ENCODE data around the gene RNF149.

Gene RNF149

DNA sequence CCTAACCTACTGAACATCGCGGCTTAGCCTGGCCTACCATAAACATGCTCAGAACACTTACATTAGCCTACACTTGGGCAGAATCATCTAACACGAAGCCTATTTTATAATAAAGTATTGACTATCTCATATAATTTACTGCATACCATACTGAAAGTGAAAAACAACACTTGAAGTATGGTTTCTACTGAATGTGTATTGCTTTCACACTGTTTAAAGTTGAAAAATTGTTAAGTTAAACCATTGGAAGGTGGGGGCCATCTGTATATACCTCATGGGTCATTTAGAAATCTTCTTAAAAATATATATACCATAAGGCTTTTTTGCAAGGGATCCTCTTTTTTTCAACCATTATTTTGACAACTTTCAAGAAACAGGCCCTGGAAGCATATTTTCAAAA, 16.5 kb downstream of the RNF149 start:
- Histone ChIP-seq H3K79me2 (ENCODE audit: insufficient read depth, low read length) (0 out of 2 replicates have a peak, but pooled peaks cover 1% of the 10 kb centered on the region), H3K9ac (ENCODE audit: low read length) (no peak overlapping the region), H2AFZ (ENCODE audit: low read depth, low read length, severe bottlenecking) (no peak overlapping the region), H4K20me1 (ENCODE audit: low read depth, low read length) (no peaks in the 10 kb centered on the region), H3F3A (ENCODE audit: insufficient read depth) (no peaks in the 10 kb centered on the region), H3K9me2 (replicated peaks; ENCODE audit: insufficient read depth, low read length) (no peaks in the 10 kb centered on the region), H3K4me2 (ENCODE audit: low read depth, low read length, poor library complexity, severe bottlenecking) (no peak overlapping the region), H3K4me3 (ENCODE audit: insufficient read depth, low read length, poor library complexity, severe bottlenecking) (no peak overlapping the region), H3K9me3 (ENCODE audit: insufficient read depth, low read length) (no peaks in the 10 kb centered on the region), H3K36me3 (ENCODE audit: low read length) (no peaks in the 10 kb centered on the region), H3K27ac (ENCODE audit: low read depth, low read length) (no peak overlapping the region), H3K27me3 (ENCODE audit: low read length) (no peaks in the 10 kb centered on the region)
- no peak for TF ChIP-seq CTCF (IDR thresholded peaks at IDR 0.05; ENCODE audit: insufficient read depth, low read length, poor library complexity, severe bottlenecking)

DNA sequence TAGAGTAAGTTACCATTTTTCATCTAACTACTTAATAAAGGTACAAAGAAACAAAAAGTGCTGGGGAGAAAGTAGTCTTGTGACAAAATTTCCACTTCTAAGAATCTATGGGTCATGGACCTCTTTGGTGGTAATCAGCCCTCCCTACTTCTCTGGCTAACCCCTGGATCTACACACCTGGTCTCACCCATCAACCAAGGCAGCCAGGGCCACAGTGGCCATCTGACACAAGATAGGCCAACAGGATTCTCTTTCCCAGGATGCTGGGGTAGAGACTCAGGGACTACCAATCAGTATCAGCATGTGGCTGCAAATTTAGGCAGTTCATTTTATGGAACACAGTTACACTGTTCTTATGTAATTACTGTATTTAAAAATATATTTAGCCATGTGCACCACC, 17.8 kb downstream of the RNF149 start:
- no peaks in the 10 kb centered on the region for H4K20me1 ChIP-seq (ENCODE audit: low read depth, low read length)
- no peak overlapping the region for H3K4me2 ChIP-seq (ENCODE audit: low read depth, low read length, poor library complexity, severe bottlenecking)
- H3K4me3 ChIP-seq (ENCODE audit: insufficient read depth, low read length, poor library complexity, severe bottlenecking) = no peak overlapping the region
- H3K9me3 ChIP-seq (ENCODE audit: insufficient read depth, low read length) = no peaks in the 10 kb centered on the region
- no peak overlapping the region for H3K9ac ChIP-seq (ENCODE audit: low read length)
- TF ChIP-seq EZH2phosphoT487 (conservative IDR thresholded peaks at IDR 0.05; ENCODE audit: low read length) = no peak
- TF ChIP-seq CTCF (IDR thresholded peaks at IDR 0.05; ENCODE audit: insufficient read depth, low read length, poor library complexity, severe bottlenecking) = no peak
- H3K79me2 ChIP-seq (ENCODE audit: insufficient read depth, low read length) = no peaks in the 10 kb centered on the region
- no peaks in the 10 kb centered on the region for H3F3A ChIP-seq (ENCODE audit: insufficient read depth)
- H2AFZ ChIP-seq (ENCODE audit: low read depth, low read length, severe bottlenecking) = no peak overlapping the region
- H3K9me2 ChIP-seq (replicated peaks; ENCODE audit: insufficient read depth, low read length) = no peaks in the 10 kb centered on the region
- no peaks in the 10 kb centered on the region for H3K27me3 ChIP-seq (ENCODE audit: low read length)
- no peaks in the 10 kb centered on the region for H3K36me3 ChIP-seq (ENCODE audit: low read length)
- no peak overlapping the region for H3K27ac ChIP-seq (ENCODE audit: low read depth, low read length)

DNA sequence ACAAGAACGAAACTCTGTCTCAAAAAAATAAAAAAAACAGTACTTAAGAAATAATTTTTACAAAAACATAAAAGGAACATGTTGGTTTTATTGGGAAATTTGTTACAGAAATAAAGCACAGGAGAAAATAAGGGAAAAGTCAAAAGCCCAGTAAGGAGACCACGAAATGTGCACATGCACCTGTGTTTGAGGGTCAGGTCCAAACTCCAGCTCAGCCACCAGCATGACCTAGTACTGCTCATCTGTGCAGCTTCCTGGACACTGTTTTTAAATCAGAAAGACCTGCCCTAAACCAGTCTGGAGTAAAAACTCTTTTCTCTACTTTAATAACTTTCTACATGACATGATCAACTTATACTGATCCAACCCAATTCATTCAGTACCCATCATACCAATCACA, 21.2 kb downstream of the RNF149 start:
- no peak overlapping the region for H3K4me2 ChIP-seq (ENCODE audit: low read depth, low read length, poor library complexity, severe bottlenecking)
- no peak overlapping the region for H2AFZ ChIP-seq (ENCODE audit: low read depth, low read length, severe bottlenecking)
- H3K27ac ChIP-seq (ENCODE audit: low read depth, low read length) = no peak overlapping the region
- H3K9me2 ChIP-seq (replicated peaks; ENCODE audit: insufficient read depth, low read length) = no peaks in the 10 kb centered on the region
- no peaks in the 10 kb centered on the region for H3K36me3 ChIP-seq (ENCODE audit: low read length)
- no peak overlapping the region for H3K9ac ChIP-seq (ENCODE audit: low read length)
- H4K20me1 ChIP-seq (ENCODE audit: low read depth, low read length) = no peaks in the 10 kb centered on the region
- no peaks in the 10 kb centered on the region for H3F3A ChIP-seq (ENCODE audit: insufficient read depth)
- no peaks in the 10 kb centered on the region for H3K79me2 ChIP-seq (ENCODE audit: insufficient read depth, low read length)
- no peak overlapping the region for H3K4me3 ChIP-seq (ENCODE audit: insufficient read depth, low read length, poor library complexity, severe bottlenecking)
- no peak for TF ChIP-seq EZH2phosphoT487 (conservative IDR thresholded peaks at IDR 0.05; ENCODE audit: low read length)
- TF ChIP-seq CTCF (IDR thresholded peaks at IDR 0.05; ENCODE audit: insufficient read depth, low read length, poor library complexity, severe bottlenecking) = no peak
- H3K9me3 ChIP-seq (ENCODE audit: insufficient read depth, low read length) = no peaks in the 10 kb centered on the region
- H3K27me3 ChIP-seq (ENCODE audit: low read length) = no peaks in the 10 kb centered on the region

DNA sequence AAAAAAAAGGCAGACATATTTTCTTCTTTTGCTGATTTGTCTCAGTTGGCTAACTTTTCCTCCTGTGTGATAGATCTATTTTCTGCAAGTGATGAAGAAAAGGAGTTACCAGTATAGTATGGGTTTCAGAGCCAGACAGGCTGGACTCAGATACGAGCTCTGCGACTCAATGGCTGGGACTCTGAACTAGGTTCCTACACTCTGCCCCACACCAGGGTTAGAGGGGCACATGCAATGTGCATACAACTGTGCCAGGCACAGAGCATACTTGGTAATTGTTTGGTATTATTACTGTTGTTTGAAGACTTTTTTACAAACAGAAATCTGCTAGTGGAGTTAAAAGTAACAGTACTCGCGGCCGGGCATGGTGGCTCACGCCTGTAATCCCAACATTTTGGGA, 21.8 kb downstream of the RNF149 start:
- no peak overlapping the region for H3K4me2 ChIP-seq (ENCODE audit: low read depth, low read length, poor library complexity, severe bottlenecking)
- no peaks in the 10 kb centered on the region for H3F3A ChIP-seq (ENCODE audit: insufficient read depth)
- no peak overlapping the region for H3K9ac ChIP-seq (ENCODE audit: low read length)
- no peaks in the 10 kb centered on the region for H4K20me1 ChIP-seq (ENCODE audit: low read depth, low read length)
- H3K79me2 ChIP-seq (ENCODE audit: insufficient read depth, low read length) = no peaks in the 10 kb centered on the region
- H3K36me3 ChIP-seq (ENCODE audit: low read length) = no peaks in the 10 kb centered on the region
- no peak for TF ChIP-seq EZH2phosphoT487 (conservative IDR thresholded peaks at IDR 0.05; ENCODE audit: low read length)
- TF ChIP-seq CTCF (IDR thresholded peaks at IDR 0.05; ENCODE audit: insufficient read depth, low read length, poor library complexity, severe bottlenecking) = no peak
- no peak overlapping the region for H2AFZ ChIP-seq (ENCODE audit: low read depth, low read length, severe bottlenecking)
- H3K9me2 ChIP-seq (replicated peaks; ENCODE audit: insufficient read depth, low read length) = no peaks in the 10 kb centered on the region
- no peaks in the 10 kb centered on the region for H3K9me3 ChIP-seq (ENCODE audit: insufficient read depth, low read length)
- H3K4me3 ChIP-seq (ENCODE audit: insufficient read depth, low read length, poor library complexity, severe bottlenecking) = no peak overlapping the region
- no peak overlapping the region for H3K27ac ChIP-seq (ENCODE audit: low read depth, low read length)
- no peaks in the 10 kb centered on the region for H3K27me3 ChIP-seq (ENCODE audit: low read length)
